ENCODE results near the gene PTPN7.

DNA sequence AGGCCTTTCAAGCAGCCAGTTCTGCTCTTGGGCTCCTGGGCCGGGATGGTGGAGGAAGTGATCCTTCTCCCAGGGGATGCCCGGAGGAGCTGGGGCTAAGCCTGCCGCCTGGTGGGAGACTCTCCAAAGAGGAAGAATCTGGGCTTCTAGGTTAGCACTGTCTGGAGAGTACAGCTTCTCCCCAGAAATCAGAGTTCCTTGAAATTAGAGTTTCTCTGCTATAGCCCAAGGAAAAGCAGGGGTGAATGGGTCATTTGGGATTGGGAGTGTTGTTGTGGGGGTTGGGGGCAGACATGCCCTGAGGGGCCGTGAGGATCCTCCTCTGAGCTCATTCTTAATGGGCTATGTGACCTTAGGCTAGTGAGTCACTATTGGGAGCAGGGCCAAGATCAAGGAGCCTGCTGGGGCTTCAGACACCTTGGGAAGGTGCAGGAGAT lies 39.7 kb upstream of the PTPN7 start:
- TF ChIP-seq, protein P1, sequence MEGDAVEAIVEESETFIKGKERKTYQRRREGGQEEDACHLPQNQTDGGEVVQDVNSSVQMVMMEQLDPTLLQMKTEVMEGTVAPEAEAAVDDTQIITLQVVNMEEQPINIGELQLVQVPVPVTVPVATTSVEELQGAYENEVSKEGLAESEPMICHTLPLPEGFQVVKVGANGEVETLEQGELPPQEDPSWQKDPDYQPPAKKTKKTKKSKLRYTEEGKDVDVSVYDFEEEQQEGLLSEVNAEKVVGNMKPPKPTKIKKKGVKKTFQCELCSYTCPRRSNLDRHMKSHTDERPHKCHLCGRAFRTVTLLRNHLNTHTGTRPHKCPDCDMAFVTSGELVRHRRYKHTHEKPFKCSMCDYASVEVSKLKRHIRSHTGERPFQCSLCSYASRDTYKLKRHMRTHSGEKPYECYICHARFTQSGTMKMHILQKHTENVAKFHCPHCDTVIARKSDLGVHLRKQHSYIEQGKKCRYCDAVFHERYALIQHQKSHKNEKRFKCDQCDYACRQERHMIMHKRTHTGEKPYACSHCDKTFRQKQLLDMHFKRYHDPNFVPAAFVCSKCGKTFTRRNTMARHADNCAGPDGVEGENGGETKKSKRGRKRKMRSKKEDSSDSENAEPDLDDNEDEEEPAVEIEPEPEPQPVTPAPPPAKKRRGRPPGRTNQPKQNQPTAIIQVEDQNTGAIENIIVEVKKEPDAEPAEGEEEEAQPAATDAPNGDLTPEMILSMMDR (IDR thresholded peaks at IDR 0.05; ENCODE audit: low read depth, low read length), result no peak
- no peak for TF ChIP-seq EZH2phosphoT487 (IDR thresholded peaks at IDR 0.05; ENCODE audit: low read depth)

Measured in OCI-LY3 (cell line).